Measurements from ENCODE around the gene LAMTOR1. TPM values are rescaled to one million over a fixed set of nuclear protein-coding genes. Genes with fewer than 3 reads are reported as not detected.

The LAMTOR1 gene
- total RNA-seq, 1 donor from 2014 or later, result 135 TPM

Other genes starting within 250 kb of the LAMTOR1 start
- not detected in 2 replicates for gene DEFB131B, start 224.8 kb downstream of the LAMTOR1 start, total RNA-seq
- gene XNDC1N, start 174.7 kb downstream of the LAMTOR1 start, total RNA-seq, result 2.5 and 8.3 TPM in 2 replicates
- 30.5 and 31.4 TPM in 2 replicates for gene RNF121, start 174.3 kb downstream of the LAMTOR1 start, total RNA-seq
- gene IL18BP, start 104.4 kb downstream of the LAMTOR1 start, total RNA-seq, result 3.7 and 14.8 TPM in 2 replicates
- gene NUMA1, start 22.8 kb downstream of the LAMTOR1 start, total RNA-seq, result 120 and 200 TPM in 2 replicates
- gene LRRC51, start 22.4 kb downstream of the LAMTOR1 start, total RNA-seq, result 3.4 and 7.8 TPM in 2 replicates
- not detected in 2 replicates for gene TOMT, start 2.6 kb upstream of the LAMTOR1 start, total RNA-seq
- 27.0 and 28.8 TPM in 2 replicates for gene ANAPC15, start 9.4 kb upstream of the LAMTOR1 start, total RNA-seq
- gene FOLR3, start 32.4 kb upstream of the LAMTOR1 start, total RNA-seq, result not detected in 2 replicates
- 1.2 TPM in 1 of 2 replicates, not detected in the other for gene FOLR1, start 88.8 kb upstream of the LAMTOR1 start, total RNA-seq
- gene FOLR2, start 113.5 kb upstream of the LAMTOR1 start, total RNA-seq, result not detected in 2 replicates
- gene INPPL1, start 121.5 kb upstream of the LAMTOR1 start, total RNA-seq, result 77.3 and 111 TPM in 2 replicates
- not detected in 2 replicates for gene PHOX2A, start 140.9 kb upstream of the LAMTOR1 start, total RNA-seq

Measured in glomerular endothelial cell (primary cell).